ENCODE results near the gene DHRS7B. TPM values are rescaled to one million over a fixed set of nuclear protein-coding genes. Genes with fewer than 3 reads are reported as not detected.
"Not testable (repeated sequence)": the region's sequence is repeated elsewhere in the genome, so short reads cannot be mapped to it uniquely, and the experiment has no call there.

DHRS7B gene
- total RNA-seq, 1 donor from 2014 or later, result 28.2 TPM

GRCh38 chr17:21119247-21119918 is 7.4 kb upstream of the DHRS7B start:
- TF ChIP-seq CTCF (IDR thresholded peaks at IDR 0.05; ENCODE audit: insufficient read depth, low read length, poor library complexity, severe bottlenecking), result peak; percentile 93
- no peaks in the 10 kb centered on the region for H3K36me3 ChIP-seq (ENCODE audit: control insufficient read depth, insufficient read depth, low read length)

GRCh38 chr17:21119919-21120249 is 6.9 kb upstream of the DHRS7B start:
- no peaks in the 10 kb centered on the region for H3K36me3 ChIP-seq (ENCODE audit: control insufficient read depth, insufficient read depth, low read length)
- TF ChIP-seq CTCF (IDR thresholded peaks at IDR 0.05; ENCODE audit: insufficient read depth, low read length, poor library complexity, severe bottlenecking), result no peak
- H3K27me3 ChIP-seq (ENCODE audit: control insufficient read depth, insufficient read depth, low read length), result no peaks in the 10 kb centered on the region
- H3K4me3 ChIP-seq (ENCODE audit: low read depth, low read length), result no peak overlapping the region
- DNase-seq (ENCODE audit: low read depth), result no peak

More at GRCh38 chr17:21119247-21119918, 7.4 kb upstream of the DHRS7B start:
- Histone ChIP-seq H3K4me3 (ENCODE audit: low read depth, low read length) (no peak overlapping the region), H3K27me3 (ENCODE audit: control insufficient read depth, insufficient read depth, low read length) (no peaks in the 10 kb centered on the region)
- no peak for DNase-seq (ENCODE audit: low read depth)

GRCh38 chr17:21124086-21124485 is 2.7 kb upstream of the DHRS7B start:
- Histone ChIP-seq H3K4me3 (ENCODE audit: low read depth, low read length) (no peak overlapping the region), H3K36me3 (ENCODE audit: control insufficient read depth, insufficient read depth, low read length) (no peaks in the 10 kb centered on the region), H3K27me3 (ENCODE audit: control insufficient read depth, insufficient read depth, low read length) (no peaks in the 10 kb centered on the region)
- DNase-seq (ENCODE audit: low read depth), result no peak
- TF ChIP-seq CTCF (IDR thresholded peaks at IDR 0.05; ENCODE audit: insufficient read depth, low read length, poor library complexity, severe bottlenecking), result no peak

- H3K4me3 ChIP-seq (ENCODE audit: low read depth, low read length); H3K27me3 ChIP-seq (ENCODE audit: control insufficient read depth, insufficient read depth, low read length); H3K36me3 ChIP-seq (ENCODE audit: control insufficient read depth, insufficient read depth, low read length); DNase-seq (ENCODE audit: low read depth): not testable (repeated sequence)
Measured at GRCh38 chr17:21124517-21124916, 2.2 kb upstream of the DHRS7B start.

- no peak for DNase-seq (ENCODE audit: low read depth)
- Histone ChIP-seq H3K4me3 (ENCODE audit: low read depth, low read length) (no peak overlapping the region), H3K27me3 (ENCODE audit: control insufficient read depth, insufficient read depth, low read length) (no peaks in the 10 kb centered on the region), H3K36me3 (ENCODE audit: control insufficient read depth, insufficient read depth, low read length) (no peaks in the 10 kb centered on the region)
- TF ChIP-seq CTCF (IDR thresholded peaks at IDR 0.05; ENCODE audit: insufficient read depth, low read length, poor library complexity, severe bottlenecking), result no peak
Measured at GRCh38 chr17:21125862-21126261, 902 bp upstream of the DHRS7B start.

GRCh38 chr17:21127509-21128077 is 829 bp downstream of the DHRS7B start:
- Histone ChIP-seq H3K36me3 (ENCODE audit: control insufficient read depth, insufficient read depth, low read length) (no peaks in the 10 kb centered on the region), H3K4me3 (ENCODE audit: low read depth, low read length) (peak overlapping the region; percentile 84), H3K27me3 (ENCODE audit: control insufficient read depth, insufficient read depth, low read length) (no peaks in the 10 kb centered on the region)
- no peak for TF ChIP-seq CTCF (IDR thresholded peaks at IDR 0.05; ENCODE audit: insufficient read depth, low read length, poor library complexity, severe bottlenecking)
- DNase-seq (ENCODE audit: low read depth), result no peak

Measured in kidney epithelial cell (primary cell).